Psoas muscle (tissue), 8 donors: ENCODE results near the gene ADCK1. TPM values are rescaled to one million over a fixed set of nuclear protein-coding genes. Genes with fewer than 3 reads are reported as not detected.
"Not testable (repeated sequence)": the region's sequence is repeated elsewhere in the genome, so short reads cannot be mapped to it uniquely, and the experiment has no call there.

Experiments used
- ATAC-seq, 4 donors: fragments of 200-7000 bp; cut with Tn5 transposase; one replicate each; pipeline ENCODE4 v1.9.1; 2020; ENCODE audit warnings: moderate library complexity in 3 of 4, mild to moderate bottlenecking in 2 of 4
- DNase-seq, 2 donors: peaks; one replicate each; pipeline ENCODE4 v3.0.0-alpha.2; 2020
- H3K27ac ChIP-seq: fragments of 200-600 bp; one replicate; pipeline ENCODE4 v1.8.0; 2022
- H3K27me3 ChIP-seq, 3 donors: fragments of 200-600 bp in 1 of 3; one replicate each; pipeline versions ENCODE4 v1.6.1 to v1.8.0; 2013 to 2022; ENCODE audit warnings: low read length in 2 of 3, mild to moderate bottlenecking in 2 of 3, moderate library complexity in 1 of 3; ENCODE audit not compliant: insufficient read depth in 3 of 3
- H3K36me3 ChIP-seq, 2 donors: fragments of 200-600 bp in 1 of 2; one replicate each; pipeline versions ENCODE4 v1.6.1 to v1.8.0; 2013 to 2022; ENCODE audit warnings: low read depth in 1 of 2, mild to moderate bottlenecking in 1 of 2, moderate library complexity in 1 of 2; ENCODE audit not compliant: insufficient read depth in 1 of 2
- H3K4me1 ChIP-seq: fragments of 200-600 bp; one replicate; pipeline ENCODE4 v1.8.0; 2022
- H3K4me3 ChIP-seq: fragments of 200-600 bp; one replicate; pipeline ENCODE4 v1.8.0; 2022; ENCODE audit warnings: mild to moderate bottlenecking
- H3K9me3 ChIP-seq: fragments of 200-600 bp; one replicate; pipeline ENCODE4 v1.8.0; 2022
- WGBS, 3 donors: extraction: QIAGEN DNeasy Blood & Tissue Kit; methylation state at CpG; one replicate each; pipeline versions ENCODE4 v1.1.6 to v1.1.7; 2013; 5-methylcytosine and 5-hydroxymethylcytosine counted together
- intact Hi-C, 2 donors: fragments of 100-400 bp; cut with DNase I; formaldehyde crosslinking; loops; one replicate each; pipeline versions ENCODE4 v1.11.0 to v1.14.2; 2022
- polyA plus RNA-seq, 3 donors: library from polyadenylated mRNA; stranded (reverse); fragments of 200-250 nt; gene quantifications; one replicate each; pipeline ENCODE4 v1.2.3, GENCODE V29; 2013
- total RNA-seq, 4 donors: library from RNA; stranded (reverse); fragmentation: NEBNext Ultra II Directional in 2 of 4; extraction: Animal tissue kit (Norgen Biotek cat#: 25700) in 2 of 4; gene quantifications; one replicate each; pipeline versions ENCODE4 v1.2.1 to v1.2.4, GENCODE V29; 2021 to 2023
- TF ChIP-seq, protein P1 (sequence below): fragments of 200-600 bp; IDR thresholded peaks from one replicate; pipeline ENCODE4 v1.8.0; 2022; ENCODE audit warnings: antibody characterized with exemption
- donor health status: healthy with polysubstance abuse.
- donor health status: DM: no; HTN: no; CAD: no; lungs with moderate emphysema.
- donor health status: Bipolar disorder and iron deficiency.
- donor health status: healthy.
- donor health status: DM: yes; HTN: yes; CAD: no.
- donor health status: DM: no; HTN: no; CAD: no.
- donor health status: DM: no; HTN: no; CAD: no.
- donor health status: DM: yes; HTN: yes; CAD: no.

ADCK1 gene
- total and polyA plus RNA-seq, 7 donors = 3.8 to 9.1 (median 6.6) TPM

DNA sequence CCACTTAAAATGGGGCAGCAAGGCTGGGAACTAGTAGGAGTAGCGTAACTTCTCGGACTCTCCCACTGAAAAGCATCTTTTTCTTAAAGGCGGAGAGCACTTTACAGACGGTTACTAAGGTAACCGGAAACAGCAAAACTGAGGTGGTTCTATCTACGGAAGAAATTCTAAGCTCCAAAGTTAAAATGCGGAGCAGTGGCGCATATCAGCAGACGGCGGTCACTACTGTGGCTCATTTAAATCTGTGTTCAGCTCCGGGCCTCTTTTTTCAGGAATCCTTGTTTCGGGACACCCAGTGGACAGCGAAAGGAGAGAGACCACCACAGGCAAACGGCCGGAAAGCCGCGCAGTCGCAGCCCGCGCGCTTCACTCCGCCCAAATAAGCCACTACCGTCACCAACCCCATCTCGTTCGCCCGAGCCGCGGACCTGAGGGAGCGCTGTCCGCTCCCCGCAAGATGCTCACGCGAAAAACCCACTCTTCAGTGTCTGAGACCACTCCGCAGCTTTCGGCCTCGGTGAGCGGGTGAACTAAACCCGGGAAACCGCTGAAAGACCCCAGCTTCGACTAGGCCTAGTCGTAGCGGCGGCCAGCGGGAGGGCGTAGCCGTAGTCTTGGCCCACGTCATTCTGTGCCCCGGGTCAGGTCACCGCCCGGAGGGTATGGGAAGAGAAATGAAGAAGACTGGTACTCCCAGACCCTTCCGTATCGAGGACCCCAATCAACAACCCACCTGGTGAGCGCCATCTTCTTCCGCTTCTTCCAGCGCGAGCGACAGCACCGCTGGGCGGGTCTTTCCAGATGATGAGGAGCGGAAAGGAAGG is 39.3 kb upstream of the ADCK1 start, which contains the start of gene SNW1:
Gene SNW1, minus strand, starts transcription at position 776 of the 824 bp plus-strand sequence. Its CDS starts 29 bp downstream, at position 747.
- intact Hi-C loops = loop anchor here (1.0 to 2.0 kb wide), 2 partner anchors 38 to 39 kb away; no protein-coding TSS in a partner anchor
- peak within 1 kb of the TSS; percentile 96 for H3K27ac ChIP-seq
- 0 to 1% (median 1%) methylated on average over 60 of the region's 60 CpGs for WGBS, 3 donors

DNA sequence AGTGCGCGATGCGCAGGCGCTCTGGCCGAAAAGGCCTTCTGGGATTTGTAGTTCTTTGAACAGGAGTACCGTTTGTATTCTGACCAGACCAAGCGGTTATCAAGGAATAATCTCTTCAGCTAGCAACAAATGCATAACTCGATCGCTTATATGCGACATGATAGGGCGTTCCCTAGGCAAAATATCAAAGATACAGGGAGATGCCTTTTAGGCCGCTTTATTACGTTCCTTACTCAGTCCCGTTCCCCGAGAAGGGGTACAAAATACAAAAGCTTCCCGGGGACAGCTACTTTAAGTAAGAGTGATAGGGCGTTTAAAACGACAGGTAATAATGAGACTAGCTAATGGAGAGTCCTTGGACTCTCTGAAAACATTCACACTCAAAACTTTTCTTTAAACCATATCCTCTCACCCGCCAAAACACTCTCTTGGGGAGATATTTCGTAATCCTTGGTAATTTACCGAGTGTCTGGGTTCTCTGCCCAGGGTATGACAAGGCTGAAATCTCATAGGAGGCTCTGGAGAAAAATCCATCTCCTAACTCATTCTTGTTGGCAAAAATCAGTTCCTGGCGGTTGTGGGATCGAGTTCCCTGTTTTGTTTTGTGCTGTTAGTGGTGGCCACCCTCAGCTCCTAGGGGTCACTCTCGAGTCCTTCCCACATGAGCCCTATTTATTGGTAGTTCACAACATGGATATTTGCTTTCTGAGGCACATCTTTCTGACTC is 38.5 kb upstream of the ADCK1 start:
- WGBS, 3 donors = 1 to 2% (median 1%) methylated on average over 24 of the region's 24 CpGs
- intact Hi-C loops = loop anchor here (1.0 to 2.0 kb wide), 2 partner anchors 37 to 38 kb away; no protein-coding TSS in a partner anchor

More for the DNA sequence above, 39.3 kb upstream of the ADCK1 start, which contains the start of gene SNW1:
- ATAC-seq (peak; percentile 97 to 99 (median 98)), DNase-seq (peak; percentile 91 to 97)
- H3K4me3 ChIP-seq = peak within 1 kb of the TSS; percentile 99
- peaks cover 25% of the 10 kb centered on the region for H3K4me1 ChIP-seq
- TF ChIP-seq, protein P1, sequence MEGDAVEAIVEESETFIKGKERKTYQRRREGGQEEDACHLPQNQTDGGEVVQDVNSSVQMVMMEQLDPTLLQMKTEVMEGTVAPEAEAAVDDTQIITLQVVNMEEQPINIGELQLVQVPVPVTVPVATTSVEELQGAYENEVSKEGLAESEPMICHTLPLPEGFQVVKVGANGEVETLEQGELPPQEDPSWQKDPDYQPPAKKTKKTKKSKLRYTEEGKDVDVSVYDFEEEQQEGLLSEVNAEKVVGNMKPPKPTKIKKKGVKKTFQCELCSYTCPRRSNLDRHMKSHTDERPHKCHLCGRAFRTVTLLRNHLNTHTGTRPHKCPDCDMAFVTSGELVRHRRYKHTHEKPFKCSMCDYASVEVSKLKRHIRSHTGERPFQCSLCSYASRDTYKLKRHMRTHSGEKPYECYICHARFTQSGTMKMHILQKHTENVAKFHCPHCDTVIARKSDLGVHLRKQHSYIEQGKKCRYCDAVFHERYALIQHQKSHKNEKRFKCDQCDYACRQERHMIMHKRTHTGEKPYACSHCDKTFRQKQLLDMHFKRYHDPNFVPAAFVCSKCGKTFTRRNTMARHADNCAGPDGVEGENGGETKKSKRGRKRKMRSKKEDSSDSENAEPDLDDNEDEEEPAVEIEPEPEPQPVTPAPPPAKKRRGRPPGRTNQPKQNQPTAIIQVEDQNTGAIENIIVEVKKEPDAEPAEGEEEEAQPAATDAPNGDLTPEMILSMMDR = no peak
- H3K36me3 ChIP-seq = peaks cover 5 to 9% of the 10 kb centered on the region in 2 donors
- no peaks in the 10 kb centered on the region for H3K9me3 ChIP-seq
- no peaks in the 10 kb centered on the region for H3K27me3 ChIP-seq

DNA sequence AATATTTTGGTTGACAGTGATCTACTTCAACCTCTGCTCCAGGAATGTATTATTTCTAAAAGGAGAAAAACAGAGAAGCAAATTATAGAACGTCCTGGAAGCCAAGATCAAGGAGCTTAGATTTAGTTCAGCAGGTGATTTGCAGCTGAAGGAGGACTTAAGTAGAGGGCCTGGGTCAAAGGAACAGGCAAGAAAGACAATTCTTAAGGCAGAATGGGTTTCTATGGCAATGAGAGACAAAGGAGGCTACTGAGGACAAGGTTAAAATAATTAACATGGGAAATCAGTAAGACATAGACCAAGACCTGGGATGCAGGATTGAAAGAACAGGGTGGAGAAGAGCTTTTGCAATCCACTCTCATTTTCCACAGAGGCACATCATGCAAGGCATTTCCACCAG is 36.6 kb upstream of the ADCK1 start:
- no peaks in the 10 kb centered on the region for H3K9me3 ChIP-seq
- TF ChIP-seq, protein P1 = no peak
- peaks cover 20% of the 10 kb centered on the region for H3K4me1 ChIP-seq
- intact Hi-C loops = no loop called here
- H3K27ac ChIP-seq = no peak overlapping the region
- H3K4me3 ChIP-seq = no peak overlapping the region
- H3K27me3 ChIP-seq = no peaks in the 10 kb centered on the region
- ATAC-seq = no peak
- no peaks in the 10 kb centered on the region for H3K36me3 ChIP-seq
- 53 to 54% (median 54%) methylated on average over 1 of the region's 1 CpG for WGBS, 3 donors
- no peak for DNase-seq

More for the DNA sequence above, 38.5 kb upstream of the ADCK1 start:
- ATAC-seq (peak; percentile 53 to 70 (median 63)), DNase-seq (peak; percentile 40 to 64)
- TF ChIP-seq, protein P1 = no peak
- Histone ChIP-seq H3K9me3 (no peaks in the 10 kb centered on the region), H3K27ac (peak overlapping the region; percentile 96), H3K36me3 (peaks cover 2 to 6% of the 10 kb centered on the region in 2 donors), H3K27me3 (no peaks in the 10 kb centered on the region), H3K4me3 (peak overlapping the region; percentile 99), H3K4me1 (peaks cover 25% of the 10 kb centered on the region)

DNA sequence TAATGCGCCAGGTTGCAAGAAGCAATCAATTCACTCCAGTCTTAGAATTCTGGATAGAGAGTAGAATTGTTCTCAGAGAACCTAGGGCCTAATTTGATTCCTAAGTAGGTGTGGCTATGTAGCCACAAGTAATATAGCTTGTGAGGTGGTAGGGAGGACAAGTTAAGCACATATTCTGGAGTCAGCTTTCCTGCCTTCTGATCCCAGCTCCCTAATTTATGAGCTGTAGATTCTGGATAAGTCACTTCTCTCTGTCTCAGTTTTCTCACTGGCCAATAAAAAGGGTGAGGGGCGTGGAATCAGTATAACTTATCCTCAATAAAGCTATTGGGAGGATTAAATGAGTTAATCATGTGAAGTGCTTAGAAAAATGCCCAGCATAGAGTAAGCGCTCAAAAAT is 35.9 kb upstream of the ADCK1 start:
- no peaks in the 10 kb centered on the region for H3K36me3 ChIP-seq
- intact Hi-C loops = no loop called here
- H3K9me3 ChIP-seq = no peaks in the 10 kb centered on the region
- peaks cover 13% of the 10 kb centered on the region for H3K4me1 ChIP-seq
- TF ChIP-seq, protein P1 = no peak
- no peak overlapping the region for H3K27ac ChIP-seq
- ATAC-seq = no peak
- no peak overlapping the region for H3K4me3 ChIP-seq
- DNase-seq = no peak
- no peaks in the 10 kb centered on the region for H3K27me3 ChIP-seq
- 75 to 80% (median 76%) methylated on average over 3 of the region's 3 CpGs for WGBS, 3 donors

DNA sequence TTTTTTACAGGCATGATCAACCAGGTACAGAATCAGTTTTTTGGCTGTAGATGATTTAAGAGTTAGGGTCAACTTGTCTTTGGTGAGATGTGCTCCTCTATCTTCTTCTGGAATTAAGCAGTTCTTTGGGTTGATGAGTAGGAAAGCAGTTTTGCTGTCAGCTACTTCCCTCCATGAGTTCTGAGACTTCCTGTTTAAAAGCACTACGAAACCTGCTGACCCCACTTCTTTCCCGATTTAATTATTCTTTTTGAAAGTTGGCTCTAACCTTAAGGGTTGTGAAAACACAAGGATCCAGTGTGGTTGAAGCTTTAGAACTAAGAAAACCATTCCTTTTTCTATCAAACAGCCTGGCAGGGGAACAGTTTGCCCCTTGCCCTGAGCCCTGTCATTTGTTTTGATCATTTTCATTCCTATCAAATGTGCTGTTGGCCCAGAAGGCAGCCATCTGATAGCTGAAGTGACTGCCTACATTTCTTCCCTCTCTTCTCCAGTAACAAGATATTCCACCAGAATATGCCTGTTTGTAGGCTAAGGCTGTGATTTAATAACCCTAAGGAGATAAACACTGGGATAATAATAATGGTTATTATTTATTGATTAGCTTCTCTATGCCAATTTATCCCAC is 31.4 kb upstream of the ADCK1 start:
- H3K9me3 ChIP-seq, DNase-seq, H3K4me3 ChIP-seq, H3K27me3 ChIP-seq, H3K36me3 ChIP-seq, ATAC-seq, H3K27ac ChIP-seq, H3K4me1 ChIP-seq, intact Hi-C loops: not testable (repeated sequence)
- WGBS, 3 donors = 42 to 58% (median 57%) methylated on average over 2 of the region's 2 CpGs

DNA sequence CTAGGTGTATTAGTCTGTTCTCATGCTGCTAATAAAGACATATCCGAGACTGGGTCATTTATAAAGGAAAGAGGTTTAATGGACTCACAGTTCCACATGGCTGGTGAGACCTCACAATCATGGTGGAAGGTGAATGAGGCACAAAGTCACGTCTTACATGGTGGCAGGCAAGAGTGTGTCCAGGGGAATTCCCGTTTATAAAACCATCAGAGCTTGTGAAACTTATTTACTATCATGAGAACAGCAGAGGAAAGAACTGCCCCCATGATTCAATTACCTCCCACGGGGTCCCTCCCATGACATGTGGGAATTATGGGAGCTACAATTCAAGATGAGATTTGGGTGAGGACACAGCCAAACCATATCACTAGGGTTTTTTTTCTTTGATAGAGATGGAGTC is 25.9 kb upstream of the ADCK1 start:
- 77 to 83% (median 78%) methylated on average over 4 of the region's 4 CpGs for WGBS, 3 donors

More for the DNA sequence above, 25.9 kb upstream of the ADCK1 start:
- H3K27me3 ChIP-seq, H3K27ac ChIP-seq, ATAC-seq, H3K4me3 ChIP-seq, H3K9me3 ChIP-seq, intact Hi-C loops, H3K4me1 ChIP-seq, H3K36me3 ChIP-seq, DNase-seq: not testable (repeated sequence)
